NCI-H1694 (cell line): ENCODE results near the gene IL17C.

ENCODE experiments used
- DNase-seq: peaks from one replicate; lab custom pipeline; 2025; lab: John Stamatoyannopoulos, UW

IL17C gene

GRCh38 chr16:88628512-88628974, 9.8 kb upstream of the IL17C start:
- no peak for DNase-seq

GRCh38 chr16:88629835-88630234, 8.5 kb upstream of the IL17C start:
- DNase-seq: no peak

- no peak for DNase-seq
Measured at GRCh38 chr16:88630433-88630832, 7.9 kb upstream of the IL17C start.

- no peak for DNase-seq
Measured at GRCh38 chr16:88630941-88631340, 7.4 kb upstream of the IL17C start.

GRCh38 chr16:88631384-88631783, 7.0 kb upstream of the IL17C start:
- DNase-seq: no peak

- DNase-seq: no peak
Measured at GRCh38 chr16:88631920-88632586, 6.3 kb upstream of the IL17C start.

GRCh38 chr16:88632587-88632930, 5.8 kb upstream of the IL17C start:
- no peak for DNase-seq

- DNase-seq: no peak
Measured at GRCh38 chr16:88633684-88634140, 4.7 kb upstream of the IL17C start.

- DNase-seq: no peak
Measured at GRCh38 chr16:88634141-88634993, 4.0 kb upstream of the IL17C start.

GRCh38 chr16:88634994-88635670, 3.2 kb upstream of the IL17C start:
- no peak for DNase-seq

- no peak for DNase-seq
Measured at GRCh38 chr16:88635671-88636319, 2.6 kb upstream of the IL17C start.

GRCh38 chr16:88636488-88637265, 1.7 kb upstream of the IL17C start:
- no peak for DNase-seq

GRCh38 chr16:88639231-88640038, 1.1 kb downstream of the IL17C start:
- DNase-seq: no peak

GRCh38 chr16:88640039-88640495, 1.7 kb downstream of the IL17C start:
- DNase-seq: no peak

GRCh38 chr16:88640498-88641247, 2.3 kb downstream of the IL17C start:
- DNase-seq: no peak

GRCh38 chr16:88642881-88643643, 4.7 kb downstream of the IL17C start:
- no peak for DNase-seq

GRCh38 chr16:88643644-88643932, 5.2 kb downstream of the IL17C start:
- no peak for DNase-seq

GRCh38 chr16:88645455-88645854, 7.1 kb downstream of the IL17C start:
- DNase-seq: no peak

- no peak for DNase-seq
Measured at GRCh38 chr16:88645941-88646340, 7.6 kb downstream of the IL17C start.
